Stimulated activated CD8-positive, alpha-beta memory T cell treated with anti-CD3 and anti-CD28 coated beads, Interleukin-2, amount 100 ng/mL, for 48 hours (primary cell): ENCODE data around the gene GPR151.

ENCODE experiments used
- DNase-seq, 2 donors: peaks; one replicate each; pipeline ENCODE4 v3.0.0-alpha.2; 2020; ENCODE audit warnings: low read depth in 2 of 2

GPR151 gene

GRCh38 chr5:146520731-146521130 lies 4.7 kb upstream of the GPR151 start:
- DNase-seq, result no peak

- no peak for DNase-seq
These were observed 3.6 kb upstream of the GPR151 start for GRCh38 chr5:146519554-146519953.

- no peak for DNase-seq
These were observed 378 bp downstream of the GPR151 start for GRCh38 chr5:146515473-146516150.

GRCh38 chr5:146514575-146514974 lies 1.4 kb downstream of the GPR151 start:
- no peak for DNase-seq

- no peak for DNase-seq
These were observed 2.5 kb downstream of the GPR151 start for GRCh38 chr5:146513462-146513861.

DNA sequence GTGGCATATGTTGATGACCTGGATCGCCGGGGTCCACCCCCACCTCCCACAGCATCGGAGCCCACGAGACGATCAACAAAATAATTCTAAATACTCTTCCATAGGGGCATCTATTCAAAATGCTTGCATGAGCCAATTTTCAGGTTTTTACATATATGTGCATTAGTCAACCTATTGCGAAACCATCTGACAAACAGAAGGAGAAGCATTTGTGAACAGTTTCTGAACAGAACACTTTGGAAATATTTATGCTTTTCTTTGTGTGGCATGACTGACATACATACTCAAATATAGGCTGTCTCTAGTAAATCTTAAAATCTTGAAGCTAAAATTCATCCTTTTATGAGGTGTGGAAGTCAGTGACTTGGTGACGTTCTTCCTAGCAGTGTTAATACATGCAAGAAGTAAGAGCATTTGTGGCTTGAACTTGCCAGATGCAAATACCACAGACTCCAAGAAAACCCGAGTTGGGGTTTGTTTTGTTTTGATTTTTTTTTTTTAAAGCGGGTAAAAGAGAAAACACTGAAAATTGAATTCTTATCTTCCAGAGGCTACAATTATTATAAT lies 5.3 kb downstream of the GPR151 start:
- DNase-seq, result no peak

GRCh38 chr5:146507428-146507827 lies 8.6 kb downstream of the GPR151 start:
- DNase-seq, result no peak

GRCh38 chr5:146499680-146500079 lies 16.3 kb downstream of the GPR151 start:
- DNase-seq, result no peak

DNA sequence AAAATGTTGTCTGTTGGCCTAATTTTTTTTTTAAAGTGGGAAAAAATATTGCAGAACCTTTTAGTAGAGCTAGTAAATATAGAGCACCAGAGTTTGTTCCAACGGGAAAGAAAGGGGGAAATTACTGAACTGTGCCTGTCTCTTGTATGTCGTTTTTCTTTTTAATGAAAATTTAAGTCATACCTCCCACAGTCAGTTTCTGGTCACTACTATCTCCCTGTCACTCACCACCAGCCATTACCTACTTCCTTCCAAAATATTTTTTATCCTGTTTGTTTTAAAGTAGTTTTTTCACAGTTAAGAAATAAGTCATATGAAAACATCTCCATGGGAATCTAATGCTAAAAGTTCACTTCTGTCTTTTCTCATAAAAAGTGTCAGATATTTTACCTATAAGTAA lies 21.3 kb downstream of the GPR151 start:
- DNase-seq, result no peak

- no peak for DNase-seq
These were observed 25.7 kb downstream of the GPR151 start for GRCh38 chr5:146490089-146490843.

GRCh38 chr5:146484714-146485391 lies 31.1 kb downstream of the GPR151 start:
- DNase-seq, result no peak

DNA sequence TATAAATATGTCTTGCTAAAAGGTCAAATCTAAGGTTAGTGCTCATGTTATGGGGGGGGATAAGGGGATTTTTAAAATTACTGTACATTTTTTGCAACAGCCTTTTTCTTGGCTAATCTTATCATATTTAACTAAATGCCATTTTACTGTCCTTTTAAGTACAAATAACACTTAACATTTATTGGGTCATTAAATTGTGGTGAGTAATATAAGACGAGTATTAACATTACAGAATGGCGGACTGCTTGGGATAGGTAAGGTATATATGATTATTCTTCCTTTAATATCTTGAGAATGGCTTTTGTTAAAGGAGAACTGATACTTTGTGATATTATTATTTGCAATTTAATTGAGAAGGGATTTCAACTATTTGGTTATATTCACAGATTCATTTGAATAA lies 33.2 kb downstream of the GPR151 start:
- no peak for DNase-seq

DNA sequence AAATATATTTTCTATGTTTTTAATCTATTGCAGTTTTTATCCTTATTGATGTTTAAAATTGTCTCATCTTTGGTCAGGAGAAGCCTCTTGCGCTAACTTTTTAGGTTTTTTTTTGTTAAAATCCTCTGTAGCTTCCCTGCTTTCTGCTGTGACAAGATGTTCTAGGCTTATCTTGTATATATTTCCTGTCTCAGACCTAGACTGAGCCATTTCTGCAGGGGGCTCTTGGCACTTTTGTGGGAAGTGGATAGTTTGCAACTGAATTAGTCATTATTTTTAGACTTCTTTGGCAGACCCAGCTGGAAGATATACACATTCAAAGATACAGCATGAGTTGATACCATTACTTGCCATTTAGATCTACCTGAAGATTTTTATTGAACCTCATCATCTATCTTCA lies 40.1 kb downstream of the GPR151 start:
- no peak for DNase-seq

- no peak for DNase-seq
These were observed 40.7 kb downstream of the GPR151 start for GRCh38 chr5:146475190-146475780.

DNA sequence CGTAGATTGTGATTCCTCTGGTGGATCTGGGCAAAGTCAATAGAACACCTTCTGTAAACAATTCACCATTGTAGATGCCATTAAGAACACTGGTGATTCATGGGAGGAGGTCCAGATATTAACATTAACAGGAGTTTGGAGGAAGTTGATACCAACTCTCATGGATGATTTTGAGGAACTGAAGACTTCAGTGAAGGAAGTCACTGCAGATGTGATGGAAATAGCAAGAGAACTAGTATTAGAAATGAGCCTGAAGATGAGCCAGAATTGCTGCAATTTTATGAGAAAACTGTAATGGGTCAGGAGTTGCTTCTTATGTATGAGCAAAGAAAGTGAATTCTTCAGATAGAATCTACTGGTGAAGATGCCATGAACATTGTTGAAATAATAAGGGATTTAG lies 41.9 kb downstream of the GPR151 start:
- no peak for DNase-seq

- DNase-seq, result no peak
These were observed 48.2 kb downstream of the GPR151 start for GRCh38 chr5:146467760-146468159.

DNA sequence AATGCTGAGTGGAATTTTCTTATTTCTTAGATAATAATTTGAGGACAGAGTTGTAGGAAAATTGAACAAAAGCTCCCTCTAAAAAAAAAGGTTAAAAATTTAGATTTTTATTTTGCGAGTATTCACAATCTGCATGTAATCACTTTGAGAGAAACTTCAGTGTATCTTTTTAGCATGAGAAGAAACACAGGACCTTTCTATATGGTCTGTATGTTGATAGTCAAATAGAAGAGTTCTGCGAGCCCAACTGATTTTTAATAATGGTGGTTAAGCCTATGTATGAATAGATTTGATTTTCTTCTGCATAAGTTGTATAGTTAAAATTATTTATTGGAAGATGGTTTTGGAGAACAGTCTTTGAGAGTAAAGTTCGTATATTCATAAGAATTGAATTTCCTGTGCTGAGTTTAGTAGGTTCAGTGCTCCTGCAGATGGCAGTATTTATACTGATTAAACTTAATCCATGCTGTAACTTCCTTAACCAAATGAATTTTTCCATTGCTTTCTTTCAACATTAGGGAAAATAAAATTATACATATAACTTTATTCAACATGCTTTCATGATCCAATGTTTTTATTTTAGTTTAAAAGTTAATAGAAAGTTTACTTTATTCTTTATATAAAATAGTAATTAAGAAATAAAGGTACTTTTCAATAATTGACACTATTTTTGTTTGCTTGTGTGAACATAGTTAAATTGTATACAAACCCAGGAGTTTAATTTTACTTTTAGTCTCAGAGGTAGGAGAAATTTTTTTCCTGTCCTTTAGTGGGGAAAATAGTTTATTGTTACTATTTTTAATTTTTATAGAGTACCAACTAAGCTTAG lies 49.3 kb downstream of the GPR151 start:
- no peak for DNase-seq

DNA sequence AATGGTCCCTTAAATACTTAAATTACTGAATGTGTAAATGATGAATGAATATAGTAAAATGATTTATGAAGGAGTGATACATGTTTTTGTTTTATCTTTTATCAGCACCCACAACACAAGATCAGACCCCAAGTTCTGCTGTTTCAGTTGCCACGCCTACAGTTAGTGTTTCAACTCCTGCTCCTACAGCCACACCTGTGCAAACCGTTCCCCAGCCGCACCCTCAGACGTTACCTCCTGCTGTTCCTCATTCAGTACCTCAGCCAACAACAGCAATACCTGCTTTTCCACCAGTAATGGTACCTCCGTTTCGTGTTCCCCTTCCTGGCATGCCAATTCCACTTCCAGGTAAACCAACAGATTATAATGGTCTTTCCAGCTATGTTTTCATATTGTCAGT lies 52.5 kb downstream of the GPR151 start:
- no peak for DNase-seq
